Heart left ventricle (tissue), 13 donors: ENCODE measurements around the gene SEC14L6.

Experiments used
- CTCF ChIP-seq, 12 donors: fragments of 200-600 bp; sonication (generic) in 4 of 12; IDR thresholded peaks; one replicate each; pipeline versions ENCODE4 v1.5.0 to v1.8.0; 2018 to 2022; ENCODE audit warnings: antibody characterized with exemption in 12 of 12, mild to moderate bottlenecking in 5 of 12
- POLR2A ChIP-seq, 2 donors: fragments of 450-650 bp; IDR thresholded peaks; one replicate each; pipeline ENCODE4 v1.6.1; 2017; ENCODE audit warnings: antibody characterized with exemption in 2 of 2, mild to moderate bottlenecking in 2 of 2, moderate library complexity in 2 of 2
- donor health status: ischemic (EF 13 %, LVEDD 7.1; RV severe dilation, severe dysfunction).
- donor health status: DM: no; HTN: yes; CAD: no.
- donor health status: DM: no; HTN: no; CAD: no.
- donor health status: ischemic (EF 25% LVEDD 6.9; RV normal size, moderate dysfunction).
- donor health status: ischemic (EF 25% LVEDD 5.7; RV mildly dilated, moderate dysfunction).
- donor health status: ischemic (EF 35%, LVEDD 5.7; RV mildly dilated, moderate dysfunction).
- donor health status: nonischemic (EF 11% LVEDD 7.7; RV severe dilation, severe dysfunction).
- donor health status: DM: yes; HTN: yes; CAD: no.
- donor health status: PGD.
- donor health status: ischemic (EF 29% LVEDD 5.4; RV normal size, mild dysfunction).
- donor health status: nonischemic (EF 23%, LVEDD 6.1; RV moderate dilation, normal function).

- no peak for TF ChIP-seq POLR2A (IDR thresholded peaks at IDR 0.05)
- no peak for TF ChIP-seq CTCF (IDR thresholded peaks at IDR 0.05)
Observed at GRCh38 chr22:30572210-30572609, 25.7 kb upstream of the SEC14L6 start.
